Measurements from ENCODE around the gene TMEM182. TPM values are rescaled to one million over a fixed set of nuclear protein-coding genes. Genes with fewer than 3 reads are reported as not detected.

Gene TMEM182
- total RNA-seq, 4 donors from 2014 or later, result 0.66 to 1.2 (median 0.80) TPM

DNA sequence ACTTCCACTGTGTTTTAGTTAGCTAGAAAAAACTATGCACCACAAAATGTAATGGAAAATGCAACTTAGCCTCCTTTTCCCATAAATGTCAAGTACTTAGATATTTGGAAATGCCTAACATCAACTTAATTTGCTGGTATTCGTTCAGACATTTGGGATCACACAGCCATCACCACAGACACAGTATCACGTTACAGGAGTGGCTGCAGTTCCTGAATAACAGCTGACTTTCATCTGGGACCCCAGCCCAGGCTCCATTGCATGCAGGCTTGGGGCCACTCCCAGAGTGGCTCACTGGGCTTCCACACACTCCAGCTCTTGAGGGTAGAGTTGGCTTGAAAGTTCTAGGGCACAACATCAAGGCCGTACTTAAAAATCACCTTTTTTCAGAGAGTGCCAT lies 9.3 kb downstream of the TMEM182 start:
- Histone ChIP-seq H3K9me3 (no peaks in the 10 kb centered on the region), H3K4me3 (no peak overlapping the region), H3K27me3 (no peaks in the 10 kb centered on the region), H3K27ac (no peak overlapping the region), H3K36me3 (no peaks in the 10 kb centered on the region), H3K4me1 (no peaks in the 10 kb centered on the region)
- ATAC-seq, result no peak
- TF ChIP-seq POLR2AphosphoS5 (IDR thresholded peaks at IDR 0.05), result no peak
- no peak for TF ChIP-seq EP300 (IDR thresholded peaks at IDR 0.05)
- TF ChIP-seq POLR2A (IDR thresholded peaks at IDR 0.05), result no peak
- TF ChIP-seq, protein P1, sequence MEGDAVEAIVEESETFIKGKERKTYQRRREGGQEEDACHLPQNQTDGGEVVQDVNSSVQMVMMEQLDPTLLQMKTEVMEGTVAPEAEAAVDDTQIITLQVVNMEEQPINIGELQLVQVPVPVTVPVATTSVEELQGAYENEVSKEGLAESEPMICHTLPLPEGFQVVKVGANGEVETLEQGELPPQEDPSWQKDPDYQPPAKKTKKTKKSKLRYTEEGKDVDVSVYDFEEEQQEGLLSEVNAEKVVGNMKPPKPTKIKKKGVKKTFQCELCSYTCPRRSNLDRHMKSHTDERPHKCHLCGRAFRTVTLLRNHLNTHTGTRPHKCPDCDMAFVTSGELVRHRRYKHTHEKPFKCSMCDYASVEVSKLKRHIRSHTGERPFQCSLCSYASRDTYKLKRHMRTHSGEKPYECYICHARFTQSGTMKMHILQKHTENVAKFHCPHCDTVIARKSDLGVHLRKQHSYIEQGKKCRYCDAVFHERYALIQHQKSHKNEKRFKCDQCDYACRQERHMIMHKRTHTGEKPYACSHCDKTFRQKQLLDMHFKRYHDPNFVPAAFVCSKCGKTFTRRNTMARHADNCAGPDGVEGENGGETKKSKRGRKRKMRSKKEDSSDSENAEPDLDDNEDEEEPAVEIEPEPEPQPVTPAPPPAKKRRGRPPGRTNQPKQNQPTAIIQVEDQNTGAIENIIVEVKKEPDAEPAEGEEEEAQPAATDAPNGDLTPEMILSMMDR (IDR thresholded peaks at IDR 0.05), result no peak
- WGBS, 2 donors (ENCODE audit: low coverage in 1 of 2), result 53 to 64% methylated on average over 2 to 3 of the region's 3 CpGs

DNA sequence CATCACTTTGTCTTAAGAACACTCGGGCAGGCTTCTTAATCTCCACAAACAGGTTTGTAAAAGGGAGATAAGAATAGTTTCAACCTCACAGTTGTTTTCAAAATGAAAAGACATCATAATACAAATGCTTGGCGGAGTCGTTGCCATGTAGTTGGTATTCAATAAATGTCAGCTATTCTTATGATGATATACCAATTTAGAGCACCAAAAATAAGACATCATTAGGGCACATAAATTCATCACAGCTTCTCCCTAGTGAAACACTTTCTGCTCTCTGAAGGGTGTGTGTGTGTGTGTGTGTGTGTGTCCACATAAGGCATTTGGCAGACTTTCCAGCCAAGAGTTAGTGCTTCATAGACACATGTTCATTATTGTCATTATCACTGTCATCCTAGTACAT lies 10.8 kb downstream of the TMEM182 start:
- H3K27ac ChIP-seq, result no peak overlapping the region
- WGBS, 2 donors (ENCODE audit: low coverage in 1 of 2), result 94 to 95% methylated on average over 2 to 3 of the region's 3 CpGs
- no peaks in the 10 kb centered on the region for H3K9me3 ChIP-seq
- ATAC-seq, result no peak
- no peak overlapping the region for H3K4me3 ChIP-seq
- no peak for TF ChIP-seq POLR2AphosphoS5 (IDR thresholded peaks at IDR 0.05)
- no peak for TF ChIP-seq EP300 (IDR thresholded peaks at IDR 0.05)
- TF ChIP-seq, protein P1 (IDR thresholded peaks at IDR 0.05), result no peak
- TF ChIP-seq POLR2A (IDR thresholded peaks at IDR 0.05), result no peak
- no peaks in the 10 kb centered on the region for H3K36me3 ChIP-seq
- no peaks in the 10 kb centered on the region for H3K27me3 ChIP-seq
- H3K4me1 ChIP-seq, result no peaks in the 10 kb centered on the region

DNA sequence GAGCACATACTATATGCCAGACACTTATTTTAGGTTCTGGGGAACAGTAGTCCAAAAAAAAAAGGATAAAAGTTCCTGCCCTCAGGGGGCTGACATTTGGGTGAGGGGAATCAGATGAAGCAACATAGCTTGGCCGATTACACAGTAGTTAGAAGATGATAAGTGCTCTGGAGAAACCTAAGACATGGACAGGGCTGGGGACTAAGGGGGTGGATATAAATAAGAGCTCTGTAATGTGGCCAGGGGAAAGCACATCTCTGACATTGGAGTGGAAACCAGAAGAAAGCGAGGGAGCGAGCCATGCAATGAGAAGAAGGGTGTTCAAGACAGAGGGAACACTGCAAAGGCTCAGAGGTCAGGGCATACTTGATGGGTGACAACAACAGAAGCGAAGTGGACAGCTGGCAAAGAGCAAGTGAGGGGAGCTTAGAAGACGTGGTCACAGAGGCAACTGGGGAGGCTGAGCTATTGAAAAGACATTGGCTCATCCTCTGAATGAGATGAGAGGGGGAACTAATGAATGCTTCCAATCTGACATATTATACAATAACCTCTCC lies 11.4 kb downstream of the TMEM182 start:
- Histone ChIP-seq H3K27ac (no peak overlapping the region), H3K9me3 (no peaks in the 10 kb centered on the region), H3K36me3 (no peaks in the 10 kb centered on the region), H3K4me3 (no peak overlapping the region), H3K27me3 (no peaks in the 10 kb centered on the region), H3K4me1 (no peaks in the 10 kb centered on the region)
- no peak for ATAC-seq
- TF ChIP-seq POLR2AphosphoS5 (IDR thresholded peaks at IDR 0.05), result no peak
- TF ChIP-seq POLR2A (IDR thresholded peaks at IDR 0.05), result no peak
- TF ChIP-seq, protein P1 (IDR thresholded peaks at IDR 0.05), result no peak
- no peak for TF ChIP-seq EP300 (IDR thresholded peaks at IDR 0.05)
- WGBS, 2 donors (ENCODE audit: low coverage in 1 of 2), result 74 to 81% methylated on average over 4 to 5 of the region's 5 CpGs

DNA sequence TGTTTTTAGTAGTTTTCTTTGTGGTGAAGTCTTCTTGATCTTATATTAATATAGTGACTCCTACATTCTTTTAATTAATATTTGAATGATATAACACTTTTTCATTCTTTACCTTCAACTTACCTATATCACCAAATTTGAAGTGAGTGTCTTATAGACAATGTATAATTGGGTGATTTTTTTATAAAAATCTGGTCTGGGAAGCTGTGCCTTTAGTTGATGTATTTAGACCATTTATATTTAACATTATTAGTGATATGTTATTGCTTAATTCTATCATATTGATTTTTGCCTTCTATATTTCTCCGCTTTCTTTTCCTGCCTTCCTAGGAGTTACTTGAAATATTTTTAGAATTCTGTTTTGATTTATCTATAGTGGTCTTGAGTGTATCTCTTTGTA lies 16.4 kb downstream of the TMEM182 start:
- Histone ChIP-seq H3K4me3 (no peak overlapping the region), H3K9me3 (no peaks in the 10 kb centered on the region), H3K4me1 (no peaks in the 10 kb centered on the region), H3K27me3 (no peaks in the 10 kb centered on the region), H3K27ac (no peak overlapping the region), H3K36me3 (no peaks in the 10 kb centered on the region)
- TF ChIP-seq, protein P1 (IDR thresholded peaks at IDR 0.05), result no peak
- TF ChIP-seq POLR2AphosphoS5 (IDR thresholded peaks at IDR 0.05) (no peak), EP300 (IDR thresholded peaks at IDR 0.05) (no peak), POLR2A (IDR thresholded peaks at IDR 0.05) (no peak)
- ATAC-seq, result no peak
- WGBS, 2 donors (ENCODE audit: low coverage in 1 of 2), result 77 to 100% methylated on average over 1 of the region's 1 CpG

DNA sequence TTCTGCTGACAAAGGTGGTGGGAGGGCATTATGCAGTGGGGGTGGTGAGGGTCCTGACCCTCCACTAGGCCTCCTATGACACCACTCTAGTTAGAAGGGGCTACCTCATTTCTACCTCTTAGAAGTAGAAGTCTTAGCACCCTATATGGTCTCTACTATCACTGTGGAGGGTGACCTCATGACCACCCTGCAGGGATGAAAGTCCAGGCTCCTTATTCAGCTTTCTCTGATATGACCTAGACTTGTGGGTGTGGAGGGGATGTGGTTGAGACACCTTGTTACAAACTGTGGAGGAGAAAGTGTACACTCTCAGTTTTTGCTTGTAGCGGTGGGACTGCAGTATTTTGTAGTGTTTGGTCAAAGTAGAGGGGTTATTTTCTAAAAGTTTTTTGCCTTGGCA lies 18.6 kb downstream of the TMEM182 start:
- Histone ChIP-seq H3K36me3 (no peaks in the 10 kb centered on the region), H3K27me3 (no peaks in the 10 kb centered on the region), H3K4me3 (no peak overlapping the region), H3K27ac (no peak overlapping the region), H3K4me1 (no peaks in the 10 kb centered on the region), H3K9me3 (no peaks in the 10 kb centered on the region)
- TF ChIP-seq, protein P1 (IDR thresholded peaks at IDR 0.05), result no peak
- TF ChIP-seq POLR2A (IDR thresholded peaks at IDR 0.05) (no peak), EP300 (IDR thresholded peaks at IDR 0.05) (no peak), POLR2AphosphoS5 (IDR thresholded peaks at IDR 0.05) (no peak)
- ATAC-seq, result no peak
- WGBS, 2 donors (ENCODE audit: low coverage in 1 of 2), result 86 to 100% methylated on average over 1 of the region's 1 CpG
